Naive thymus-derived CD4-positive, alpha-beta T cell (primary cell): ENCODE results near the gene SNED1. TPM values are rescaled to one million over a fixed set of nuclear protein-coding genes. Genes with fewer than 3 reads are reported as not detected.

Experiments used
- ATAC-seq: fragments of 150-1000 bp; cut with Tn5 transposase; 2 replicates; pipeline ENCODE4 v1.10.0; 2021; ENCODE audit warnings: mild to moderate bottlenecking, moderate library complexity
- CTCF ChIA-PET: fragments of 350-600 bp; sonication (Branson Sonifier 250); formaldehyde crosslinking; loops from one replicate; lab custom pipeline; 2021; ENCODE audit warnings: antibody characterized with exemption; lab: Charles Lee
- POLR2A ChIA-PET: fragments of 350-600 bp; sonication (Branson Sonifier 250); formaldehyde crosslinking; loops from one replicate; lab custom pipeline; 2021; ENCODE audit warnings: antibody characterized with exemption, inconsistent platforms; lab: Charles Lee
- DNase-seq, 9 donors: peaks; one replicate each; pipeline versions ENCODE4 v3.0.0 to v3.0.0-alpha.2; 2020 to 2022; ENCODE audit warnings: mixed read lengths in 1 of 9
- H3K27ac ChIP-seq: one replicate; pipeline ENCODE4 v1.7.0; 2013; ENCODE audit warnings: mild to moderate bottlenecking, low read depth, low read length, moderate library complexity
- H3K27me3 ChIP-seq, 2 donors: one replicate each; pipeline ENCODE4 v1.7.0; 2013; ENCODE audit warnings: low read length in 2 of 2, mild to moderate bottlenecking in 2 of 2, moderate library complexity in 2 of 2; ENCODE audit not compliant: control insufficient read depth in 2 of 2, insufficient read depth in 2 of 2
- H3K36me3 ChIP-seq, 3 experiments: 1 replicate in 2 of 3; 2 replicates in 1 of 3; pipeline ENCODE4 v1.7.0; 2013; ENCODE audit warnings: low read length in 3 of 3, mild to moderate bottlenecking in 3 of 3, moderate library complexity in 1 of 3; ENCODE audit not compliant: insufficient read depth in 3 of 3, control insufficient read depth in 2 of 3
- H3K4me1 ChIP-seq, 2 donors: one replicate each; pipeline ENCODE4 v1.7.0; 2013; ENCODE audit warnings: low read length in 2 of 2, mild to moderate bottlenecking in 2 of 2, moderate library complexity in 1 of 2; ENCODE audit not compliant: control insufficient read depth in 2 of 2, insufficient read depth in 2 of 2
- H3K4me3 ChIP-seq: 2 replicates; pipeline ENCODE4 v1.7.0; 2013; ENCODE audit warnings: mild to moderate bottlenecking, low read length
- H3K9me3 ChIP-seq, 3 experiments: 1 replicate in 2 of 3; 2 replicates in 1 of 3; pipeline ENCODE4 v1.7.0; 2013; ENCODE audit warnings: low read length in 3 of 3; ENCODE audit not compliant: control insufficient read depth in 2 of 3
- H3K27ac Mint-ChIP-seq, 9 donors: one replicate each; pipeline ENCODE4 v1.8.0; 2020 to 2022; ENCODE audit warnings: mixed read lengths in 9 of 9, mild to moderate bottlenecking in 8 of 9, moderate library complexity in 5 of 9, inconsistent platforms in 2 of 9
- H3K27me3 Mint-ChIP-seq, 5 donors: one replicate each; pipeline ENCODE4 v1.8.0; 2021 to 2022; ENCODE audit warnings: mixed read lengths in 5 of 5, mild to moderate bottlenecking in 1 of 5
- H3K36me3 Mint-ChIP-seq, 5 donors: one replicate each; pipeline ENCODE4 v1.8.0; 2020 to 2022; ENCODE audit warnings: mixed read lengths in 5 of 5, mild to moderate bottlenecking in 3 of 5, inconsistent platforms in 1 of 5
- H3K4me1 Mint-ChIP-seq, 7 donors: one replicate each; pipeline ENCODE4 v1.8.0; 2020 to 2022; ENCODE audit warnings: mixed read lengths in 7 of 7, mild to moderate bottlenecking in 3 of 7, inconsistent platforms in 1 of 7
- H3K4me3 Mint-ChIP-seq, 10 donors: one replicate each; pipeline ENCODE4 v1.8.0; 2020 to 2022; ENCODE audit warnings: mild to moderate bottlenecking in 10 of 10, mixed read lengths in 10 of 10, moderate library complexity in 6 of 10, inconsistent platforms in 2 of 10
- H3K9me3 Mint-ChIP-seq, 11 donors: one replicate each; pipeline ENCODE4 v1.8.0; 2020 to 2022; ENCODE audit warnings: mixed read lengths in 11 of 11, mild to moderate bottlenecking in 4 of 11, inconsistent platforms in 1 of 11, moderate library complexity in 1 of 11
- intact Hi-C, 2 donors: fragments of 100-400 bp; cut with micrococcal nuclease; formaldehyde crosslinking; loops; one replicate each; pipeline ENCODE4 v1.15.1; 2023
- polyA plus RNA-seq, 2 donors: library from polyadenylated mRNA; unstranded; fragments of 300-500 nt; fragmentation: Illumina TruSeq; gene quantifications; one replicate each; pipeline ENCODE4 v1.2.3, GENCODE V29; 2021
- total RNA-seq, 6 experiments: library from RNA in 5 of 6; stranded (reverse) in 5 of 6; gene quantifications; 1 replicate in 5 of 6; 2 replicates in 1 of 6; pipeline ENCODE4 v1.2.3 and lab custom pipeline; 2021 to 2026

SNED1 gene
- total and polyA plus RNA-seq, 7 experiments from 2014 or later: 1.0 to 120 (median 32.9) TPM

DNA sequence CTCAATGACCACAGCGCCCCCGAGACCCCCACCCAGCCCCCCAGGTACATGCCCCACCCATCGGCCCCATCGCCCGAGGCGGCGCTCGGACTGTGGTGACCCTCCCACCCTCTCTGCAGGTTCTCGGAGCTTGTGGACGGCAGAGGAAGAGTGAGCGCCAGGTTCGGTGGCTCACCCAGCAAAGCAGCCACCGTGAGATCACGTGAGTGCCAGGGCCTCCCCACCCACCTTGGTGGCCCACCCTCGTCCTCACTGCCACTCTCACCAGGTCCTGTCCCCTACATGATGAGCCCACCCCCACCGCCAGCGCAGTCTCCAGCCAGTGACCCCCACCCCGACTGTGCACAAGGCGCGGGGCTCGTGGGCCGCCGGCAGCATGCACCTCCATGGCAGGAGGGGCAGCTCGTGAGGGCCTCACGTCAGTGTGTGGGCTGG lies 73.3 kb downstream of the SNED1 start:
- H3K9me3 ChIP-seq: no peaks in the 10 kb centered on the region
- no peaks in the 10 kb centered on the region for H3K9me3 Mint-ChIP-seq
- H3K4me3 ChIP-seq: no peak overlapping the region
- POLR2A ChIA-PET: interaction anchor here (0.6 kb wide), 1 partner anchor 46 kb away, joined by 3 read pairs; no protein-coding TSS in a partner anchor
- intact Hi-C loops: loop anchor here in 1 of 2 donors (10.0 kb wide), 1 partner anchor 57 kb away; no protein-coding TSS in a partner anchor
- no peaks in the 10 kb centered on the region for H3K27me3 Mint-ChIP-seq
- no peaks in the 10 kb centered on the region for H3K4me1 ChIP-seq
- CTCF ChIA-PET: no interaction called here
- DNase-seq (no peak), ATAC-seq (no peak)
- peaks cover 0 to 4% (median 0%) of the 10 kb centered on the region in 7 donors for H3K4me1 Mint-ChIP-seq
- H3K27me3 ChIP-seq: no peaks in the 10 kb centered on the region
- H3K36me3 ChIP-seq: peaks cover 0 to 23% (median 4%) of the 10 kb centered on the region in 3 experiments
- no peak overlapping the region for H3K27ac ChIP-seq
- H3K27ac Mint-ChIP-seq: no peak overlapping the region
- H3K36me3 Mint-ChIP-seq: peaks cover 0 to 12% (median 3%) of the 10 kb centered on the region in 5 donors
- H3K4me3 Mint-ChIP-seq: no peak overlapping the region

DNA sequence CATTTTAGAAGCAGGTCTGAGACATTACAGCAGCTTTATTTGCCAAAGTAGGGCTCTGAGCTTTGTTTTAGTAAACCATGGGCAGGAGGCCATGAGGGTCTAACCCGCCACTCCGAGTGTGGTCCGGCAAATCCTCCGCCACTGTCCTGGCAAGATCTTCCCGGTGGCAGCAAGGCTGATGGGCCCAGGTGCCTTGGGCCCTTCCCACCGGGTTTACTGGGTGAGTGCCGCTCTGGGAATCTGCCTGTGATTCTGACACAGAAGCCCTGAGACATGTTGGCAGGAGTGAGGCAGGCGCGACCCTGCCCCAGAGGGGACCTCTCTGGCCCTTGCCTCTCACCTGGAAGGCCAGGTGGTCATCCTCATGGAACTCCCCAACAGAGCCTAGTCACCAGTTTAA lies 73.7 kb downstream of the SNED1 start:
- DNase-seq: no peak
- intact Hi-C loops: loop anchor here in 1 of 2 donors (10.0 kb wide), 1 partner anchor 57 kb away; no protein-coding TSS in a partner anchor
- no peaks in the 10 kb centered on the region for H3K27me3 Mint-ChIP-seq
- ChIA-PET CTCF (no interaction called here), POLR2A (interaction anchor here (1.7 kb wide), 1 partner anchor 18 kb away, joined by 5 read pairs; no protein-coding TSS in a partner anchor)
- peaks cover 0 to 23% (median 4%) of the 10 kb centered on the region in 3 experiments for H3K36me3 ChIP-seq
- ATAC-seq: no peak
- H3K27me3 ChIP-seq: no peaks in the 10 kb centered on the region
- H3K4me3 Mint-ChIP-seq: peak overlapping the region in 1 of 10 donors; percentile 32
- peaks cover 0 to 4% (median under 1%) of the 10 kb centered on the region in 7 donors for H3K4me1 Mint-ChIP-seq
- no peaks in the 10 kb centered on the region for H3K9me3 Mint-ChIP-seq
- no peaks in the 10 kb centered on the region for H3K9me3 ChIP-seq
- no peaks in the 10 kb centered on the region for H3K4me1 ChIP-seq
- H3K27ac ChIP-seq: no peak overlapping the region
- no peak overlapping the region for H3K27ac Mint-ChIP-seq
- H3K4me3 ChIP-seq: no peak overlapping the region
- H3K36me3 Mint-ChIP-seq: peaks cover 0 to 12% (median 3%) of the 10 kb centered on the region in 5 donors

- Mint-ChIP-seq H3K36me3 (peaks cover 0 to 12% (median 3%) of the 10 kb centered on the region in 5 donors), H3K27me3 (no peaks in the 10 kb centered on the region), H3K27ac (peak overlapping the region in 4 of 9 donors; percentile 43 to 69 (median 66)), H3K9me3 (no peaks in the 10 kb centered on the region), H3K4me1 (peaks cover 0 to 9% (median 5%) of the 10 kb centered on the region in 7 donors), H3K4me3 (peak overlapping the region in 1 of 10 donors; percentile 32)
- CTCF ChIA-PET: interaction anchor here (0.6 kb wide), 1 partner anchor 60 kb away, joined by 3 read pairs; no protein-coding TSS in a partner anchor
- DNase-seq (no peak), ATAC-seq (no peak)
- H3K4me3 ChIP-seq: no peak overlapping the region
- no peak overlapping the region for H3K27ac ChIP-seq
- peaks cover 0 to 23% (median 4%) of the 10 kb centered on the region in 3 experiments for H3K36me3 ChIP-seq
- no peaks in the 10 kb centered on the region for H3K27me3 ChIP-seq
- POLR2A ChIA-PET: interaction anchor here (1.7 kb wide), 1 partner anchor 17 kb away, joined by 5 read pairs; no protein-coding TSS in a partner anchor
- intact Hi-C loops: loop anchor here in 1 of 2 donors (10.0 kb wide), 1 partner anchor 58 kb away; no protein-coding TSS in a partner anchor
- no peaks in the 10 kb centered on the region for H3K9me3 ChIP-seq
- H3K4me1 ChIP-seq: no peaks in the 10 kb centered on the region
Measured at GRCh38 chr2:241072553-241073165, 74.2 kb downstream of the SNED1 start.

DNA sequence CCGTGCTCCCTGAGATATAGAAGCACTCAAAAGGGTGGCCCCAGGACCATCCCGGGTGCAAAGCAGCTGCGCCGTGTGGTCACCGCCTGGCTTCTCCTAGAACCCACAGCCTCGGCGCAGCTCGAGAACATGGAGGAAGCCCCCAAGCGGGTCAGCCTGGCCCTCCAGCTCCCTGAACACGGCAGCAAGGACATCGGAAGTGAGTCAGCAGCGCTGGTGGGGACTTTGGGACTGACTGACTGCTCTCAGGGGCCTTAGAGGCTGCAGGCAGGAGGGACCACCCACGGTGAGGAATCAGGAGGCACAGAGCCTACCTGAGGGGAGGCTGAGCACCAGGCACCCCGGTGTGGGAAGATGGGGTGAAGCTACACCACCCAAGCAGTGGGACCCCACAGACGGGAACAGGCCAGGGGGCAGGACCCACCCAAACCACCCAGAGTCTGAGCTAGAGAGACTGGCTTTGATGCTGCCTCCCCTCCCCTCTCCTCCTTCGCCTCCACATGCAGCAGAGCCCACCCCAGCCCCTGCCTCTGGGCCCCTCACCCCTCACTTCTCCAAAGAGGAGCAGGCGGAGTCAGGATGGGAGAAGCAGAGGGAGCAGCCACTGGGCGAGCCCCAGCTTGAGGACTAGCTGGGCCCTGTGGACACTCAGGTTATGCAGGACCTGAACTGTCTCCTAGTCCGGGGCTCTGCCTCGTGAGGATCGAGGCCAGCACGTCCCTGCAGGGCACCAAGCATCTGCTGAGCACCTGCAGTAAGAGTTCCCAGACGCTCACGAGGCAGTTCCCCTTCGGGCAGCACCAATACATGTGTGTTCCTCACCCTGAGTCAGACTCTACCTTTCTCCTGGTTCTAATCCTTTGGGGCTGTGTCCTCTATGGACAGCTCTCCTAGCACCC lies 75.0 kb downstream of the SNED1 start:
- H3K27ac ChIP-seq: no peak overlapping the region
- Mint-ChIP-seq H3K4me1 (peaks cover 0 to 17% (median 11%) of the 10 kb centered on the region in 7 donors), H3K27me3 (no peaks in the 10 kb centered on the region), H3K4me3 (no peak overlapping the region), H3K27ac (peak overlapping the region in 1 of 9 donors; percentile 55), H3K9me3 (no peaks in the 10 kb centered on the region), H3K36me3 (peaks cover 0 to 12% (median 3%) of the 10 kb centered on the region in 5 donors)
- intact Hi-C loops: loop anchor here in 1 of 2 donors (10.0 kb wide), 1 partner anchor 59 kb away; no protein-coding TSS in a partner anchor
- H3K27me3 ChIP-seq: no peaks in the 10 kb centered on the region
- no peaks in the 10 kb centered on the region for H3K9me3 ChIP-seq
- no peaks in the 10 kb centered on the region for H3K4me1 ChIP-seq
- DNase-seq (no peak), ATAC-seq (no peak)
- H3K36me3 ChIP-seq: peaks cover 0 to 23% (median 4%) of the 10 kb centered on the region in 3 experiments
- CTCF ChIA-PET: no interaction called here
- POLR2A ChIA-PET: interaction anchor here (1.3 to 1.7 kb wide), 2 partner anchors 13 to 16 kb away, joined by 3 to 5 read pairs; no protein-coding TSS in a partner anchor
- H3K4me3 ChIP-seq: no peak overlapping the region

DNA sequence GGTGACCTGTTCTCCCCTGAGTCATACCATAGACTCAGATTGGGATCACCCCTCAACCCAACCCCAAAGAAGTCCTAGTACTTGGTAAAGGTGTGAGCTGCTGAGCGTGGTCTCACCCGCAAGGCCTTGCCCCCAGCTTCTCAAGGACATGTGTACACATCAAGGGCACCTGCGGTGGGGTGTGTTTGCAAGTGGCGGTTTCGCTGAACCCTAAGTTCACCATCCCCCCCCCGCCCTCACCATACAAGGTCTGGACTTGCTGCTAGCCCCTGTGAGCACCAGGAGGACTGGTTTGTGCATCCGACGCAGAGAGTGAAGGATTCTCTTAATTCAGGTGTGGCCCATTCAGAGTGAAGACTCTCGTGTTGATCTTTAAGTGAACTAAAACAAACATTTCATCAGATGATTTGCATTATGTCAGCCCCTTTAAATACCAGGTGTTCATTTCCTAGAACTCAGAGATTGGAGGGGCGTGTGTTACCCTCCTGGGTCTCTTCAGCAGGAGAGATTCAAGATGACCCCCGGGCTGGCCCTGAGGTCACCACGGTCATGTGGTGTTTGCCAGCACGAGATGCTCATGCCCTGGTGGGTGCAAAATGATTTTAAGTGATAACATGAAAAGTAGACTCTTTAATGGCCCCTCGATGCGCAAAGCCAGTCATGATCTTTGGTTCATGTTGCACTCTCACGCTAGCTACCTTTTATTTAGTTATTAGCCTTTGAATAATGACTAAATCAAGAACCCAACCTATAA lies 75.8 kb downstream of the SNED1 start:
- H3K36me3 ChIP-seq: peaks cover 0 to 23% (median 4%) of the 10 kb centered on the region in 3 experiments

More for the DNA sequence above, 75.8 kb downstream of the SNED1 start:
- Mint-ChIP-seq H3K27ac (peak overlapping the region in 2 of 9 donors; percentile 55 to 58), H3K36me3 (peaks cover 0 to 12% (median 3%) of the 10 kb centered on the region in 5 donors), H3K9me3 (no peaks in the 10 kb centered on the region), H3K4me1 (peaks cover 0 to 17% (median 14%) of the 10 kb centered on the region in 7 donors), H3K27me3 (no peaks in the 10 kb centered on the region), H3K4me3 (no peak overlapping the region)
- no peak for ATAC-seq
- no peaks in the 10 kb centered on the region for H3K9me3 ChIP-seq
- H3K4me3 ChIP-seq: no peak overlapping the region
- ChIA-PET POLR2A (interaction anchor here (1.3 to 1.7 kb wide), 2 partner anchors 12 to 16 kb away, joined by 3 to 5 read pairs; no protein-coding TSS in a partner anchor), CTCF (no interaction called here)
- H3K27ac ChIP-seq: no peak overlapping the region
- H3K4me1 ChIP-seq: no peaks in the 10 kb centered on the region
- H3K27me3 ChIP-seq: no peaks in the 10 kb centered on the region
- no peak for DNase-seq
- intact Hi-C loops: loop anchor here in 1 of 2 donors (10.0 kb wide), 1 partner anchor 59 kb away; no protein-coding TSS in a partner anchor
